ENCODE data around the gene CCDC39. TPM values are rescaled to one million over a fixed set of nuclear protein-coding genes. Genes with fewer than 3 reads are reported as not detected.
"Not testable (repeated sequence)": the region's sequence is repeated elsewhere in the genome, so short reads cannot be mapped to it uniquely, and the experiment has no call there.

CCDC39 gene
- total and polyA plus RNA-seq, 2 donors, result 0.02 to 0.05 TPM

DNA sequence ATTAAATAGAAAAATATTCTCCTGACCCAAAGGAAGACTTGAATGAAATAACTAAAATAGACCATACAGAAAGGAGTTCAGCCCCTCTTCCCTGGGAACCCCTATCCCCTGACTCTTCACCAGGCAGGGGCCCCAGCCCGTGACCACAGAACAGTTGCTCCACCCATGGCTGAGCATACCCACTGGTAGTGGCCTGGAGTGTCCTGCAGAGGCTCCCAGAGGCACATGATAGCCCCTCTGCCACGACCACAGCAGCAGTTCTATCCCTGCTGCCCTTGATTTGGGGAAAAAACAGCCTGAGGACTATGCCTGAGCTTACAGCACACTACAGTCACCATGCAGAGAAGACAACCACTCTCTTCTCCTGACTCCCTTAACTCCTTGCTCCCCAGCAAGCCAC, 45.6 kb downstream of the CCDC39 start:
- no peak for DNase-seq (ENCODE audit: low read depth in 6 of 9, low spot score in 9 of 9)
- no peaks in the 10 kb centered on the region for H3K27me3 ChIP-seq (ENCODE audit: control insufficient read depth in 2 of 2, insufficient read depth in 1 of 2, low read length in 1 of 2)
- H3K9me3 ChIP-seq (ENCODE audit: control insufficient read depth in 2 of 2, insufficient read depth in 1 of 2, low read length in 1 of 2), result no peaks in the 10 kb centered on the region
- no peaks in the 10 kb centered on the region for H3K36me3 ChIP-seq (ENCODE audit: control insufficient read depth in 2 of 2, insufficient read depth in 2 of 2, low read length in 1 of 2)
- H3K27ac ChIP-seq (ENCODE audit: low read depth in 1 of 2, low read length in 1 of 2), result no peak overlapping the region
- no peaks in the 10 kb centered on the region for H3K4me1 ChIP-seq (ENCODE audit: control insufficient read depth in 2 of 2, insufficient read depth in 2 of 2, low read length in 2 of 2)
- 29% methylated on average over 2 of the region's 2 CpGs for WGBS
- no peak overlapping the region for H3K4me3 ChIP-seq (ENCODE audit: low read length in 2 of 2)

DNA sequence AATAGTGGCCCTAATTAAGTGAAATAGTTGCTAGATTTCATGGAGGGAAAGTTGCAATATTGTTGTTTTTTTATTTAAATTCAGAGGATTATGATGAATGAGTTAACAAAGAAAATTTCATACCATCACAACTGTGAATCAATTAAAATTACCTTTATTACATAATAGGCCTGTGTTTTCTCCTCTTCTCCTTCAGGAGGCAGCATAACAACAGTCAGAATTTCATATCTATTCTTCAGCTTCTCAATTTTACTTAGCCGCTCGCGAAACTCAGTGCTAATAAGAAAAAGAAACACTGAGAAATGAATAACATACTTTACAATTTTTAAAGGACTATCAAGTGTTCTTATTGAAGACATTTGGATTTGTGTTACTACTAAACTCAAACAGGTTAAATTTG, 48.0 kb downstream of the CCDC39 start:
- Histone ChIP-seq H3K27me3 (ENCODE audit: control insufficient read depth in 2 of 2, insufficient read depth in 1 of 2, low read length in 1 of 2) (no peaks in the 10 kb centered on the region), H3K4me1 (ENCODE audit: control insufficient read depth in 2 of 2, insufficient read depth in 2 of 2, low read length in 2 of 2) (no peaks in the 10 kb centered on the region), H3K9me3 (ENCODE audit: control insufficient read depth in 2 of 2, insufficient read depth in 1 of 2, low read length in 1 of 2) (no peaks in the 10 kb centered on the region), H3K4me3 (ENCODE audit: low read length in 2 of 2) (no peak overlapping the region), H3K36me3 (ENCODE audit: control insufficient read depth in 2 of 2, insufficient read depth in 2 of 2, low read length in 1 of 2) (peaks cover 0 to 3% of the 10 kb centered on the region in 2 donors), H3K27ac (ENCODE audit: low read depth in 1 of 2, low read length in 1 of 2) (no peak overlapping the region)
- 95% methylated on average over 3 of the region's 3 CpGs for WGBS
- DNase-seq (ENCODE audit: low read depth in 6 of 9, low spot score in 9 of 9), result no peak

DNA sequence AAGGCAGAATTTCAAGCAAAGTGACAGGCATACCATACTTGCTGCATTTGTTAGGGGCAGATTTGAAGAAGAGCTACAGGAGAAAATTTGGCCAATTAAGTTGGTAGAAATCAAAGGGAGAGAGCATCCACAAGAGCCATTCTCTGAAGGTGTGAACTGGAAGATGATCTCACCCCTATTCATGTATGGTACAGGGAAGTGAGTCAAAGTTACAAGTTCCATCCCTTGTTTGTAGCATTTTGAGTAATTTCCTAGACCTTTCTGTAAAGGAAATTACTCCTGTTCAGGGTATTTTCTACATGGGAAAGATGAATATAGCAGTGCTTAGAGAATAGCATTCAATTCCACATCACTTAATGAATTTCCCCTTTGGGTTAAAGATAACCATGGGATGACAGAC, 48.9 kb downstream of the CCDC39 start:
- Histone ChIP-seq H3K27ac (ENCODE audit: low read depth in 1 of 2, low read length in 1 of 2) (no peak overlapping the region), H3K4me3 (ENCODE audit: low read length in 2 of 2) (no peak overlapping the region), H3K9me3 (ENCODE audit: control insufficient read depth in 2 of 2, insufficient read depth in 1 of 2, low read length in 1 of 2) (no peaks in the 10 kb centered on the region), H3K4me1 (ENCODE audit: control insufficient read depth in 2 of 2, insufficient read depth in 2 of 2, low read length in 2 of 2) (no peaks in the 10 kb centered on the region), H3K36me3 (ENCODE audit: control insufficient read depth in 2 of 2, insufficient read depth in 2 of 2, low read length in 1 of 2) (peaks cover 0 to 4% of the 10 kb centered on the region in 2 donors), H3K27me3 (ENCODE audit: control insufficient read depth in 2 of 2, insufficient read depth in 1 of 2, low read length in 1 of 2) (no peaks in the 10 kb centered on the region)
- no peak for DNase-seq (ENCODE audit: low read depth in 6 of 9, low spot score in 9 of 9)

DNA sequence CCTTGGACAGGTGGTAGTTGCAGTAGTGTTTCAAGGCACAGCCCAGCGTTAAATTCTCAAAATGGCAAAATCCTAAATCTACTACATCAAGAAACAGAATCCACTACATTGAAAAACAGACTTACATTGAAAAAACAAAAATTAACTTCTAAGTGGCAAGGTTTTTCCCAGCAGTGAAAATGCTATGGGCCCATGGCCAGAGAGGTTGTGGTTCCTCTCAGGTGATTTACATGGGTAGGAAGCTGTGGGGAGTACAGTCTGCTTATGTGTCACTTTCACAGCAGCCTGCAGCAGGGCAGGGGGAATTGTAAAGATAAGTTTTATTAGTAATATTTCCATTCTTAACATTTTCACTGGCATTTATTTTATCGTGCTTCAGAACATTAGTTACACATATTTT, 52.4 kb downstream of the CCDC39 start:
- no peaks in the 10 kb centered on the region for H3K27me3 ChIP-seq (ENCODE audit: control insufficient read depth in 2 of 2, insufficient read depth in 1 of 2, low read length in 1 of 2)
- no peak overlapping the region for H3K27ac ChIP-seq (ENCODE audit: low read depth in 1 of 2, low read length in 1 of 2)
- H3K4me1 ChIP-seq (ENCODE audit: control insufficient read depth in 2 of 2, insufficient read depth in 2 of 2, low read length in 2 of 2), result no peaks in the 10 kb centered on the region
- H3K4me3 ChIP-seq (ENCODE audit: low read length in 2 of 2), result no peak overlapping the region
- no peaks in the 10 kb centered on the region for H3K9me3 ChIP-seq (ENCODE audit: control insufficient read depth in 2 of 2, insufficient read depth in 1 of 2, low read length in 1 of 2)
- DNase-seq (ENCODE audit: low read depth in 6 of 9, low spot score in 9 of 9), result no peak
- H3K36me3 ChIP-seq (ENCODE audit: control insufficient read depth in 2 of 2, insufficient read depth in 2 of 2, low read length in 1 of 2), result peaks cover 0 to 4% of the 10 kb centered on the region in 2 donors
- WGBS, result 96% methylated on average over 2 of the region's 2 CpGs

DNA sequence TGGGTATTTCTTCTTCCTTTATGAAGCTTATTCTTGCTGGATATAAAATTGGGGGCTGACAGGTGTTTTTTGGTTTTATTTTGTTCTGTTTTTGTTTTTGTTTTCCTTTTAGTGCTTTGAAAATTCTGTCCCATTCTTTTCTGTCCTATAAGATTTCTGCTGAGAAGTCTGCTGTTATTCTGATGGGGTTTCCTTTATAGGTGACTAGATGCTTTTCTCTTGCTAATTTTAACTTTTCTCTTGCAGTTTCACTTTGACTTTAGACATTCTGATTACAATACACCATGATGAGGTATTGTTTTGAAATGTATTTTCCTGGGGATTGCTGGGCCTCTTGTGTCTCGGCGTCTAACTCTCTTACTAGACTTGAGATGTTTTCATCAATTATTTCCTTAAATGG, 54.6 kb downstream of the CCDC39 start:
- no peaks in the 10 kb centered on the region for H3K9me3 ChIP-seq (ENCODE audit: control insufficient read depth in 2 of 2, insufficient read depth in 1 of 2, low read length in 1 of 2)
- no peaks in the 10 kb centered on the region for H3K27me3 ChIP-seq (ENCODE audit: control insufficient read depth in 2 of 2, insufficient read depth in 1 of 2, low read length in 1 of 2)
- over 99% methylated on average over 2 of the region's 2 CpGs for WGBS
- no peak overlapping the region for H3K27ac ChIP-seq (ENCODE audit: low read depth in 1 of 2, low read length in 1 of 2)
- H3K4me3 ChIP-seq (ENCODE audit: low read length in 2 of 2), result no peak overlapping the region
- peaks cover 0 to 4% of the 10 kb centered on the region in 2 donors for H3K36me3 ChIP-seq (ENCODE audit: control insufficient read depth in 2 of 2, insufficient read depth in 2 of 2, low read length in 1 of 2)
- no peak for DNase-seq (ENCODE audit: low read depth in 6 of 9, low spot score in 9 of 9)
- H3K4me1 ChIP-seq (ENCODE audit: control insufficient read depth in 2 of 2, insufficient read depth in 2 of 2, low read length in 2 of 2), result no peaks in the 10 kb centered on the region

DNA sequence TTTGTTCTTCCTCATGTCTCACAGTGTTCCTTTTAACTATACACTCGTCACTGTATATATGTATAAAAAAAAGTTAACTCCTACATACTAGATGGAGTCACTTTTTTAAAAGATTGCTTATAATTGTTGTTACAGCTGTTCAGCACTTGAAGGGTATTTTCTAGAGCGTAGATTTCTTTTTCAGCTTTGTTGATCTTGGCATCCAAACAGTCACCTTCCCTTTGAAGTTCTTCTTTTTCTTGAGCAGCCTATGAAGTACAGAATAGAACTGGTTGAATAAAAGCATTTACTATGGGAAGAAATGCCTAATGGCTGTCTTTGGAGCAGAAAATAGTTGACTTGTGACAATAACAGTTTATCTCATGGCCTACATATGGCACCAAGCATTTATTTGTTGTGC, 59.6 kb downstream of the CCDC39 start:
- Histone ChIP-seq H3K27me3 (ENCODE audit: control insufficient read depth in 2 of 2, insufficient read depth in 1 of 2, low read length in 1 of 2) (no peaks in the 10 kb centered on the region), H3K4me1 (ENCODE audit: control insufficient read depth in 2 of 2, insufficient read depth in 2 of 2, low read length in 2 of 2) (no peaks in the 10 kb centered on the region)
- 95% methylated on average over 2 of the region's 2 CpGs for WGBS

DNA sequence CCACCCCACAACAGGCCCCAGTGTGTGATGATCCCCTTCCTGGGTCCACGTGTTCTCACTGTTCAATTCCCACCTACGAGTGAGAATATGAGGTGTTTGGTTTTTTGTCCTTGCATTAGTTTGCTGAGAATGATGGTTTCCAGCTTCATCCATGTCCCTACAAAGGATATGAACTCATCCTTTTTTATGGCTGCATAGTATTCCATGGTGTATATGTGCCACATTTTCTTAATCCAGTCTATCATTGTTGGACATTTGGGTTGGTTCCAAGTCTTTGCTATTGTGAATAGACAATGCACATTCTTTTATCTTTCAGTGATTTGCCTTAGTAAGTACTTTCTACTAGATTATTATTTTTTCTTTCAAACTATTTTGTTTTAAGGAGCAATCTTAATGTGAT, 60.7 kb downstream of the CCDC39 start:
- not testable (repeated sequence) for H3K27me3 ChIP-seq (ENCODE audit: control insufficient read depth in 2 of 2, insufficient read depth in 1 of 2, low read length in 1 of 2); H3K4me3 ChIP-seq (ENCODE audit: low read length in 2 of 2); H3K4me1 ChIP-seq (ENCODE audit: control insufficient read depth in 2 of 2, insufficient read depth in 2 of 2, low read length in 2 of 2); H3K9me3 ChIP-seq (ENCODE audit: control insufficient read depth in 2 of 2, insufficient read depth in 1 of 2, low read length in 1 of 2); DNase-seq (ENCODE audit: low read depth in 6 of 9, low spot score in 9 of 9); H3K36me3 ChIP-seq (ENCODE audit: control insufficient read depth in 2 of 2, insufficient read depth in 2 of 2, low read length in 1 of 2); H3K27ac ChIP-seq (ENCODE audit: low read depth in 1 of 2, low read length in 1 of 2)
- 97% methylated on average over 2 of the region's 2 CpGs for WGBS

More for the DNA sequence above, 59.6 kb downstream of the CCDC39 start:
- Histone ChIP-seq H3K4me3 (ENCODE audit: low read length in 2 of 2) (no peak overlapping the region), H3K9me3 (ENCODE audit: control insufficient read depth in 2 of 2, insufficient read depth in 1 of 2, low read length in 1 of 2) (no peaks in the 10 kb centered on the region), H3K27ac (ENCODE audit: low read depth in 1 of 2, low read length in 1 of 2) (no peak overlapping the region), H3K36me3 (ENCODE audit: control insufficient read depth in 2 of 2, insufficient read depth in 2 of 2, low read length in 1 of 2) (peaks cover 0 to 2% of the 10 kb centered on the region in 2 donors)
- DNase-seq (ENCODE audit: low read depth in 6 of 9, low spot score in 9 of 9), result no peak

DNA sequence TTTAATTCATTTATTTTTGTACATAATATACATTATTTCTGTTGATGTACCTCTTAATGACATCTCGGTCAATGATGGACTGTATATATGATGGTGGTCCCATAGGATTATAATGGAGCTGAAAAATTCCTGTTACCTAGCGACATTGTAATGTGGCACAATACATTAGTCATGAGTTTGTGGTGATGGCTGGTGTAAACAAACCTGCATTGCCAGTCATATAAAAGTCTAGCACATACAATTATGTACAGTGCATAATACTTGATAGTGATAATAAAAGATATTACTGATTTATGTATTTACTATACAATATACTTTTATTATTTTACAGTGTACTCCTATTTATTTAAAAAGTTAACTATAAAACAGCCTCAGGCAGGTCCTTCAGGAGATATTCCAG, 62.2 kb downstream of the CCDC39 start:
- H3K27ac ChIP-seq (ENCODE audit: low read depth in 1 of 2, low read length in 1 of 2), result no peak overlapping the region
- H3K36me3 ChIP-seq (ENCODE audit: control insufficient read depth in 2 of 2, insufficient read depth in 2 of 2, low read length in 1 of 2), result peaks cover 5 to 17% of the 10 kb centered on the region in 2 donors
- H3K9me3 ChIP-seq (ENCODE audit: control insufficient read depth in 2 of 2, insufficient read depth in 1 of 2, low read length in 1 of 2), result no peaks in the 10 kb centered on the region
- no peaks in the 10 kb centered on the region for H3K27me3 ChIP-seq (ENCODE audit: control insufficient read depth in 2 of 2, insufficient read depth in 1 of 2, low read length in 1 of 2)
- no peak for DNase-seq (ENCODE audit: low read depth in 6 of 9, low spot score in 9 of 9)
- H3K4me3 ChIP-seq (ENCODE audit: low read length in 2 of 2), result no peak overlapping the region
- no peaks in the 10 kb centered on the region for H3K4me1 ChIP-seq (ENCODE audit: control insufficient read depth in 2 of 2, insufficient read depth in 2 of 2, low read length in 2 of 2)
- WGBS, result 98% methylated on average over 2 of the region's 2 CpGs

DNA sequence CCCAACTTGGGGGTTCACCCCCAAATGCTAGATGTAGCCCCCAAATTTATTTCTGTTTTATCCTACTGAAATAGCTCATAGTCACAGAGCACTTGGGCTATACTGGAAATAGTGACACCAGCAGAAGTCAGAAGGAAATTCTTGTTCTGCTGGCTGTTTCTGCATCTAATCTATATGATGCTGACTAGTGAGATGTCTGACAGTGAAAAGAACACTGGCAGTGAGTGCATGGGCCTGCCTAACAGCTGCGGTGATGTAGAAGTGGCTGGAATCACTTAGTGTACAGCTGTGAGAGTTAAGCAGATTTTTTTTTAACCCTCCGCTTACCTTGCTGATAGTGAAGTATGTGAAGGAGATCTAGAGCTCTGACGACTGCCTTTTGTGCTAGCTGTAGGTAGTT, 63.3 kb downstream of the CCDC39 start:
- H3K27ac ChIP-seq (ENCODE audit: low read depth in 1 of 2, low read length in 1 of 2), result no peak overlapping the region
- WGBS, result 93% methylated on average over 3 of the region's 3 CpGs
- H3K27me3 ChIP-seq (ENCODE audit: control insufficient read depth in 2 of 2, insufficient read depth in 1 of 2, low read length in 1 of 2), result no peaks in the 10 kb centered on the region
- H3K4me1 ChIP-seq (ENCODE audit: control insufficient read depth in 2 of 2, insufficient read depth in 2 of 2, low read length in 2 of 2), result no peaks in the 10 kb centered on the region
- no peaks in the 10 kb centered on the region for H3K9me3 ChIP-seq (ENCODE audit: control insufficient read depth in 2 of 2, insufficient read depth in 1 of 2, low read length in 1 of 2)
- no peak for DNase-seq (ENCODE audit: low read depth in 6 of 9, low spot score in 9 of 9)
- H3K36me3 ChIP-seq (ENCODE audit: control insufficient read depth in 2 of 2, insufficient read depth in 2 of 2, low read length in 1 of 2), result peaks cover 11 to 27% of the 10 kb centered on the region in 2 donors
- no peak overlapping the region for H3K4me3 ChIP-seq (ENCODE audit: low read length in 2 of 2)

DNA sequence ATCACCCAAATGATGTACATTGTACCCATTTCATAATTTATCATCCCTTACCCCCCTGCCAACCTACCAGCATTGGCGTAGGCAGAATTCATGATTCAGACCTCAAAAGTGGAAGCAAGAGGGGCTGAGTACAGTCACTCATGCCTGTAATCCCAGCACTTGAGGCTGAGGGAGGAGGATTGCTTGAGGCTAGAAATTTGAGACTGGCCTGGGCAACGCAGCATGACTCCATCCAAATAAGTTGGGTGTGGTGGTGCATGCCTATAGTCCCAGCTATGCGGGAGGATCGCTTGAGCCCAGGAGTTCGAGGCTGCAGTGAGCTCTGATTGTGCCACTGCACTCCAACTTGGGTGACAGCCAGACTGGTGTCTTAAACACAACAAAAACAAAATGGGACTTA, 66.9 kb downstream of the CCDC39 start:
- no peak for DNase-seq (ENCODE audit: low read depth in 6 of 9, low spot score in 9 of 9)
- Histone ChIP-seq H3K27me3 (ENCODE audit: control insufficient read depth in 2 of 2, insufficient read depth in 1 of 2, low read length in 1 of 2) (no peaks in the 10 kb centered on the region), H3K4me1 (ENCODE audit: control insufficient read depth in 2 of 2, insufficient read depth in 2 of 2, low read length in 2 of 2) (no peaks in the 10 kb centered on the region), H3K27ac (ENCODE audit: low read depth in 1 of 2, low read length in 1 of 2) (no peak overlapping the region), H3K9me3 (ENCODE audit: control insufficient read depth in 2 of 2, insufficient read depth in 1 of 2, low read length in 1 of 2) (no peaks in the 10 kb centered on the region), H3K36me3 (ENCODE audit: control insufficient read depth in 2 of 2, insufficient read depth in 2 of 2, low read length in 1 of 2) (peaks cover 18 to 58% of the 10 kb centered on the region in 2 donors), H3K4me3 (ENCODE audit: low read length in 2 of 2) (no peak overlapping the region)
- WGBS, result 98% methylated on average over 5 of the region's 5 CpGs

Data from thymus (tissue), 11 donors.